GM21529 (cell line): ENCODE data around the gene SULT1C4.

Experiments used
- ATAC-seq: cut with Tn5 transposase; IDR thresholded peaks from one replicate; pipeline ENCODE4 v1.9.1; 2021; ENCODE audit not compliant: unreplicated experiment

The SULT1C4 gene

GRCh38 chr2:108369153-108369552 lies 8.6 kb upstream of the SULT1C4 start:
- no peak for ATAC-seq

GRCh38 chr2:108370080-108370479 lies 7.7 kb upstream of the SULT1C4 start:
- ATAC-seq: no peak

GRCh38 chr2:108376774-108377173 lies 980 bp upstream of the SULT1C4 start:
- ATAC-seq: no peak

GRCh38 chr2:108377401-108377800 lies 353 bp upstream of the SULT1C4 start:
- ATAC-seq: no peak

GRCh38 chr2:108378851-108379250 lies 1.1 kb downstream of the SULT1C4 start:
- ATAC-seq: no peak

GRCh38 chr2:108382196-108382595 lies 4.4 kb downstream of the SULT1C4 start:
- no peak for ATAC-seq

GRCh38 chr2:108383146-108383830 lies 5.5 kb downstream of the SULT1C4 start:
- peak; percentile 49 for ATAC-seq

GRCh38 chr2:108384662-108385393 lies 7.1 kb downstream of the SULT1C4 start:
- no peak for ATAC-seq

- ATAC-seq: peak; percentile 83
Measured at GRCh38 chr2:108385411-108386071, 7.8 kb downstream of the SULT1C4 start.

GRCh38 chr2:108388045-108388444 lies 10.3 kb downstream of the SULT1C4 start:
- ATAC-seq: no peak

GRCh38 chr2:108390340-108390739 lies 12.6 kb downstream of the SULT1C4 start:
- no peak for ATAC-seq

GRCh38 chr2:108392029-108392428 lies 14.3 kb downstream of the SULT1C4 start:
- no peak for ATAC-seq

GRCh38 chr2:108393197-108393596 lies 15.4 kb downstream of the SULT1C4 start:
- ATAC-seq: no peak

GRCh38 chr2:108395155-108395554 lies 17.4 kb downstream of the SULT1C4 start:
- ATAC-seq: no peak

GRCh38 chr2:108396845-108397244 lies 19.1 kb downstream of the SULT1C4 start:
- no peak for ATAC-seq

GRCh38 chr2:108399479-108399878 lies 21.7 kb downstream of the SULT1C4 start:
- ATAC-seq: no peak

- no peak for ATAC-seq
Measured at GRCh38 chr2:108401800-108402199, 24.0 kb downstream of the SULT1C4 start.

GRCh38 chr2:108403494-108403893 lies 25.7 kb downstream of the SULT1C4 start:
- ATAC-seq: no peak

GRCh38 chr2:108404784-108405397 lies 27.1 kb downstream of the SULT1C4 start:
- no peak for ATAC-seq

- no peak for ATAC-seq
Measured at GRCh38 chr2:108407864-108408729, 30.3 kb downstream of the SULT1C4 start.

- ATAC-seq: no peak
Measured at GRCh38 chr2:108409768-108410167, 32.0 kb downstream of the SULT1C4 start.
